Cardiac atrium fibroblast (primary cell): ENCODE results near the gene PATJ. TPM values are rescaled to one million over a fixed set of nuclear protein-coding genes. Genes with fewer than 3 reads are reported as not detected.

Experiments used
- total RNA-seq: library from RNA; depleted of rRNA; stranded (reverse); fragments of >200 nt; gene quantifications from 2 replicates; pipeline ENCODE4 v1.2.3, GENCODE V29; 2015

Gene PATJ, protein sequence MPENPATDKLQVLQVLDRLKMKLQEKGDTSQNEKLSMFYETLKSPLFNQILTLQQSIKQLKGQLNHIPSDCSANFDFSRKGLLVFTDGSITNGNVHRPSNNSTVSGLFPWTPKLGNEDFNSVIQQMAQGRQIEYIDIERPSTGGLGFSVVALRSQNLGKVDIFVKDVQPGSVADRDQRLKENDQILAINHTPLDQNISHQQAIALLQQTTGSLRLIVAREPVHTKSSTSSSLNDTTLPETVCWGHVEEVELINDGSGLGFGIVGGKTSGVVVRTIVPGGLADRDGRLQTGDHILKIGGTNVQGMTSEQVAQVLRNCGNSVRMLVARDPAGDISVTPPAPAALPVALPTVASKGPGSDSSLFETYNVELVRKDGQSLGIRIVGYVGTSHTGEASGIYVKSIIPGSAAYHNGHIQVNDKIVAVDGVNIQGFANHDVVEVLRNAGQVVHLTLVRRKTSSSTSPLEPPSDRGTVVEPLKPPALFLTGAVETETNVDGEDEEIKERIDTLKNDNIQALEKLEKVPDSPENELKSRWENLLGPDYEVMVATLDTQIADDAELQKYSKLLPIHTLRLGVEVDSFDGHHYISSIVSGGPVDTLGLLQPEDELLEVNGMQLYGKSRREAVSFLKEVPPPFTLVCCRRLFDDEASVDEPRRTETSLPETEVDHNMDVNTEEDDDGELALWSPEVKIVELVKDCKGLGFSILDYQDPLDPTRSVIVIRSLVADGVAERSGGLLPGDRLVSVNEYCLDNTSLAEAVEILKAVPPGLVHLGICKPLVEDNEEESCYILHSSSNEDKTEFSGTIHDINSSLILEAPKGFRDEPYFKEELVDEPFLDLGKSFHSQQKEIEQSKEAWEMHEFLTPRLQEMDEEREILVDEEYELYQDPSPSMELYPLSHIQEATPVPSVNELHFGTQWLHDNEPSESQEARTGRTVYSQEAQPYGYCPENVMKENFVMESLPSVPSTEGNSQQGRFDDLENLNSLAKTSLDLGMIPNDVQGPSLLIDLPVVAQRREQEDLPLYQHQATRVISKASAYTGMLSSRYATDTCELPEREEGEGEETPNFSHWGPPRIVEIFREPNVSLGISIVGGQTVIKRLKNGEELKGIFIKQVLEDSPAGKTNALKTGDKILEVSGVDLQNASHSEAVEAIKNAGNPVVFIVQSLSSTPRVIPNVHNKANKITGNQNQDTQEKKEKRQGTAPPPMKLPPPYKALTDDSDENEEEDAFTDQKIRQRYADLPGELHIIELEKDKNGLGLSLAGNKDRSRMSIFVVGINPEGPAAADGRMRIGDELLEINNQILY (N-terminal part only)
- total RNA-seq: 2.3 and 2.8 TPM in 2 replicates

DNA sequence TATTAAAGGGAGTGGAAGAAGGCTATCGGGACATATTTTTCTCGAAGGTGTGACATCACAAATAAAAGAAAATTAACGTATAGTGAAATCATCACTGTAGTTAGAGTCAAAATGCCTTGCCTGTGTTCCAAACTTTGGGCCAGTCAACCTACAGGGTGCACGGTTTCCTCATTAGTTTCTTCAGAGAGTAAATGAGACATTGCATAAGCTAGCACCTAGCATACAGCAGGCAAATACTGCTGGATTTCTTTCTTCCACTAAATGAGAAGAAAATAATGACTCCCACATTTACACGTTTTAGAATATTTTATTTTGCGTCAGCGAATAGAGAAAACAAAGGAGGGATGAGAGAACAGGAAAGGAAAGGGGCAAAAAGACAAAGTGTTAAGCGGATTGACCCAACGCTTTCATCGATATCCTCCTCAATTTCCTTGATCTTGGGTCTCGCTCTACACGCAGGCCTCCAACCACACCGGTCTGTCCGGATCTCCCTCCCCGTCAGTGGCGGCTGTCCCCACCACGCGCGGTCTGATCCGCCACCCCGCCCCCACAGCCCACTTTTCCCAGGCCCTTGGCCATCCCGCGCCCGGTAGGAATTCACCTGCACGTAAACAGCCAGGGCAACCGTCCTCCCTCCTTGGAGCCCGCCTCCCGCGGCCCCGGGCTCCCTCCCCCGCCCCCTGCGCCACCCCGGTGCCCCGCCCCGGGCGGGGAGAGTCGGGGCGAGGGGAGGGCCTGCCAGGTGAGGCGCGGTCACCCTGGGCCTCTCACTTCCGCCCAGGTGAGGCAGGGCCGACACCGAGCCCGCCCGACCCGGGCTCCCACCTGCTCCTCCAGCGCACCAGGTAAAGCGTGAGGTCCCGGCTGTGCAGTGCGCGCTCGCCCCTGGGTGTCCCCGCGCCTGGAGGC, at the start of gene PATJ:
PATJ (plus strand) TSS at position 770 of the 909 bp plus-strand sequence. CDS start 20,413 bp downstream, outside the sequence.

GRCh38 chr1:61724813-61725694, 17.2 kb upstream of the PATJ start, which contains the start of gene TM2D1:
TSS of gene TM2D1 (minus strand) at chr1:61725141. CDS start at chr1:61725120, 21 bp downstream.

DNA sequence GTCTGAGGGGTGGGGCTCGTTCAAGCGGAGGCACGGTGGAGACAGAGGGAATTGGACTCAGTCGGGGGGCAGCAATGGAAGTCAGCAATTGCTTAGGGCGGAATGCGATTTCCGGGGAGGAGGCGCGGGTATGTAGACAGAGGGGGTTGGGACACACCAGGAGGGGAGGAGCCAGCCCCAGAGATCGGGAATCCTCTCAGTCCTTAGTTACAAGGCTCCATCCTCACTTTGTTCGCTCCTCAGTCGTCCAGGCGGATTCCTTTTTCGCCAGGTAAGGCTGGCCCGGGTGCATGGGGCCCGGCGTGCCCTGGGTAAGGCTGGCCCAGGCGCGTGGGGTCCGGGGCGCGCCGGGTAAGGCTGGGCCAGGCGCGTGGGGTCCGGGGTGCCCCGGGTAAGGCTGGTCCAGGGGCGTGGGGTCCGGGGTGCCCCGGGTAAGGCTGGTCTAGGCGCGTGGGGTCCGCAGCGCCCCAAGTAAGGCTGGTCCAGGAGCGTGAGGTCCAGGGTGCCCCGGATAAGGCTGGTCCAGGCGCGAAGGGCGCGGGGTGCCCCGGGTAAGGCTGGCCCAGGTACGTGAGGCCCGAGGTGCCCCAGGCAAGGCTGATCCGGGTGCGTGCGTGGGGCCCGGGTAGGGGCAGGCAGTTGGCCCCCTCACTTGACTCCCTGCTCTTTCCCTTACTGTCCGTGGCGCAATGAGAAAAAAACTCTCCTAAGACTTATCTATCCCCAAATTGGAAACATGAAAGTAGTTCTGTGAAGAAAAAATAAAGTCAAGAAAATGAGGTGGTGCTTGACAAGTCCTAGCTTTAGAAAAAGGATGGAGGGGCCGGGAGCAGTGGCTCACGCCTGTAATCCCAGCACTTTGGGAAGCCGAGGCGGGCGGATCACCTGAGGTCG, 452.6 kb downstream of the PATJ start, which contains the start of gene L1TD1:
L1TD1 (plus strand) TSS at position 199 of the 894 bp plus-strand sequence. CDS start 11,780 bp downstream, outside the sequence.

Other genes with a start within 250 kb of the PATJ start
- gene TM2D1, start 17.3 kb upstream of the PATJ start, total RNA-seq: 54.0 and 84.4 TPM in 2 replicates